GM19463 (cell line): Measurements from ENCODE around the gene ATF4.

ENCODE experiments used
- ATAC-seq: cut with Tn5 transposase; IDR thresholded peaks from one replicate; pipeline ENCODE4 v1.9.1; 2021; ENCODE audit warnings: mild to moderate bottlenecking, moderate library complexity; ENCODE audit not compliant: unreplicated experiment

ATF4 gene

GRCh38 chr22:39520226-39521105 lies at the start of gene ATF4:
Gene ATF4 (plus strand): TSS chr22:39520562. CDS start chr22:39521446, 884 bp downstream.
- ATAC-seq, result peak; percentile 25

GRCh38 chr22:39471381-39472141 lies 48.8 kb upstream of the ATF4 start:
- ATAC-seq, result peak; percentile 75

- ATAC-seq, result no peak
Observed at GRCh38 chr22:39472570-39473556, 47.5 kb upstream of the ATF4 start.

- ATAC-seq, result no peak
Observed at GRCh38 chr22:39473851-39474250, 46.5 kb upstream of the ATF4 start.

GRCh38 chr22:39474351-39475111 lies 45.8 kb upstream of the ATF4 start:
- no peak for ATAC-seq

- ATAC-seq, result no peak
Observed at GRCh38 chr22:39475337-39475736, 45.0 kb upstream of the ATF4 start.

GRCh38 chr22:39475902-39476301 lies 44.5 kb upstream of the ATF4 start:
- no peak for ATAC-seq

- ATAC-seq, result no peak
Observed at GRCh38 chr22:39476664-39477063, 43.7 kb upstream of the ATF4 start.

GRCh38 chr22:39477542-39477941 lies 42.8 kb upstream of the ATF4 start:
- ATAC-seq, result no peak

- no peak for ATAC-seq
Observed at GRCh38 chr22:39478441-39478850, 41.9 kb upstream of the ATF4 start.

GRCh38 chr22:39479254-39479653 lies 41.1 kb upstream of the ATF4 start:
- ATAC-seq, result no peak

GRCh38 chr22:39480557-39480956 lies 39.8 kb upstream of the ATF4 start:
- ATAC-seq, result no peak

GRCh38 chr22:39481054-39481453 lies 39.3 kb upstream of the ATF4 start:
- no peak for ATAC-seq

- ATAC-seq, result no peak
Observed at GRCh38 chr22:39481595-39481994, 38.8 kb upstream of the ATF4 start.

GRCh38 chr22:39482768-39483167 lies 37.6 kb upstream of the ATF4 start:
- ATAC-seq, result no peak

- no peak for ATAC-seq
Observed at GRCh38 chr22:39486951-39487825, 33.2 kb upstream of the ATF4 start.

GRCh38 chr22:39487826-39488520 lies 32.4 kb upstream of the ATF4 start:
- ATAC-seq, result no peak

- no peak for ATAC-seq
Observed at GRCh38 chr22:39488563-39489083, 31.7 kb upstream of the ATF4 start.
